ENCODE results near the gene PRR12.
A peak's percentile ranks its signal among the peaks of the same experiment; 100 is the strongest.
"Not testable (repeated sequence)": the region's sequence is repeated elsewhere in the genome, so short reads cannot be mapped to it uniquely, and the experiment has no call there.

The PRR12 gene

DNA sequence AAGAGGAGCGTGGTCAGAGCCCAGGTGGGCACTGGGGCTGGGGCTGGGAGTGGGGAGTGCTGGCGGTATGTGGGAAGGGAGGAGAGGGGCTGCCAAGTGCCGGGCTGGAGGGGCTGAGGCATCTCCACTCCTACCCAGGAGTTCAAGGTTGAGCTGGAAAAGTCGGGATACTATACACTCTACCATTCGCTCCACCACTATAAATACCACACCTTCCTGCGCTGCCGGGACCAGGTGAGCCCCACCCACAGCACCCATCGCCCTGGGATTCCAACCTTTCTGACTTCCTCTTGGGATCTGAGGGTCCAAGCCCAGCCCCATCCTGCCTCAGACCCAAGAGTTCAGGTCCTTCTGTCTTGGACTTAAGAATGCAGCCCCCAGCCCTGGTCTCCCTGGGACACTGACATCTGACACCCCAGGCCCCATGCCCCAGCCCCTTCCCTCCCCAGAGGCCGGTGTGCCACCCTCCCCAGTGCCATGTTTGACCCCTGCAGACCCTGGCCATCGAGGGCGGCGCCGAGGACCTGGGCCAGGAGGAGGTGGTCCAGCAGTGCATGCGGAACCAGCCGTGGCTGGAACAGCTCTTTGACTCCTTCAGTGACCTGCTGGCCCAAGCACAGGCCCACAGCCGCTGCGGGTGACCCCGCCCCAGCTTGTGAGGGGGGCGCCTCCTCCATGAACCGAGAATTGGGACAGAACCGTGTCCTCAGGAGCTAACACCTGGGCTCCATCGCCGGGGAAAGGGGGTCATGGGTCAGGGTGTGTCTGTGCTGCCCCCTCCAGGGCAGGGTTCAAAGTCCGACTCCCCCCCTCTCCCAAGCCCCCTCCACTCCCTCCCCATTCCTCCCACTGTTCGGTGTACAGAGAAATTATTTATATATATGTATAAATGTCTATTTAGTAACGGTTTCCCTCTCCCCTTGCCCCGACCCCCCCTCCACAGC is 34.3 kb downstream of the PRR12 start:
- DNase-seq, result no peak

DNA sequence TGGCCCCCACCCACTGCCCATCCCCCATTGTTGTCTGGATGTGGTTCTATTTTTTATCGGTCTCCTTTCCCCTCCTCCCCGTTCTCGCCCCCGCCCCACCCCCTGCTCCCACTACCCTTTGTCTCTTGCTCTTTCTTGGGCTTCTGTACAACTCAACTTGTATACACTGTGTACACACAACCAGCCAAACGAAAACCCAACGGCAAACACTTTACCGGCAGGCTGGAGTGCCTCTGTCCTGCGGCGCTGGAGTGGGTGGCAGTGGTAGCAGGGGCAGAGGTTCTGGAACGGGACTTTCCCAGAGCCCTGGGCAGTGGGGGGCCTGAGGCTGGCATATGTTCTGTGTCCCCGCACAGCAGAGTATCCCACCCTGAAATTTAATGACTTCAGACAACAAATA is 35.2 kb downstream of the PRR12 start:
- DNase-seq, result no peak

DNA sequence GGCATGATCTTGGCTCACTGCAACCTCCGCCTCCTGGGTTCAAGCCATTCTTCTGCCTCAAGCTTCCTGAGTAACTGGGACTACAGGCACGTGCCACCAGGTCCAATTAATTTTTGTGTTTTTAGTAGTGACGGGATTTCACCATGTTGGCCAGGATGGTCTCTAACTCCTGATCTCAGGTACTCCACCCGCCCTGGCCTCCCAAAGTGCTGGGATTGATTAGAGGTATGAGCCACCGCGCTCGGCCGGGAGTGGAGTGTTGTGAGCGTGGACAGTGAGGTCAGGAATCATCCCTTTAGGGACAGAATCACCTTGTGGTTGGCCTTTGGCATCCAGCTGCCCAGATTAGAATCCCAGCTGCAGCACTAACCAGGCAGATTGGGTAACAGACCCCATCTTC is 38.7 kb downstream of the PRR12 start:
- DNase-seq, result no peak

DNA sequence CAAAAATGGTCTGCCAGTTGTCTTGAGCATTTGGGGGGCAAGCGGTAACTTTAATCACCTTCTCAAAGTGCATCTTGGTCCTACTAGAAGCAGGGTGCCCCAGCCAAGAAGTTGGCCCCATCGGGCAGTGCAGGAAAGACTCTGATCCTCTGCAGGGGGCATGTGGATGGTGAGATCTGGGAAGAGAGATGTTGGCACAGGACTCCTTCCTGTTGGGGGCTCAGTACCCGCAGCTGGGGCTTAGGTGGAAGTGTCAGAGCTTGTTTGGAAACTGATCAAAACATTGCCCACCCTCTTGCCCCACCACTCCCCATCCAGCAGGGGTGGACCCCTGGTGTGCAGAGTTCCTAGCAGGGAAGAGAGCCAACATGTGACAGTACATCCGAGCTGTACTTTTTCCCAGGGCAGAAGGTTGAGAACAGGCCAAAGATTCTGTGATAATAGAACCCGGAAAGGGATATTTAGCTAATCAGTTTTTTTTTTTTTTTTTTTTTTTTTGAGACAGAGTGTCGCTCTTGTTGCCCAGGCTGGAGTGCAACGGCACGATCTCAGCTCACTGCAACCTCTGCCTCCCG is 40.1 kb downstream of the PRR12 start:
- DNase-seq, result no peak

DNA sequence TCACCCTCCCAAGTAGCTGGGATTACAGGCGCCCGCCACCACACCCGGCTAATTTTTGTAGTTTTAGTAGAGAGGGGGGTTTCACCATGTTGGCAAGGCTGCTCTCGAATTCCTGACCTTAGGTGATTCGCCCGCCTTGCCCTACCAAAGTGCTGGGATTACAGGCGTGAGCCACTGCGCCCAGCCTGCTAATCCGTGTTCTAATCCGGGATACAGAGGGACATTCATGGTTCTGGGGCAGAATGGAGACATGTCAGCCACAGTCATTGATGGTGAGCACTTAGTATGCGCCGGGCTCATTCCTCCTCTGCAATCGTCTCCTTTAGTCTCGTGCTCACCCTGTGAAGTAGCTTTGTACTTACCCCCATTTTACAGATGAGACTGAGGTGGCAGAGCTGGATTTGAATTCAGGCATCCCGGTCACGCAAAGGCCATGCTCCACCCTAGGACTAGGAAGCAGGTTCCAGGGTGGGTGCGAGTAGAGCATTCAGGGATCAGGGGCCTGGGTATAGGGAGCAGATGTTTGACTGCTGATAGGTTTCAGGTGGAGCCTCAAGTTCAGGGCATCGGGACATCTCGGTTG is 40.7 kb downstream of the PRR12 start:
- no peak for DNase-seq

DNA sequence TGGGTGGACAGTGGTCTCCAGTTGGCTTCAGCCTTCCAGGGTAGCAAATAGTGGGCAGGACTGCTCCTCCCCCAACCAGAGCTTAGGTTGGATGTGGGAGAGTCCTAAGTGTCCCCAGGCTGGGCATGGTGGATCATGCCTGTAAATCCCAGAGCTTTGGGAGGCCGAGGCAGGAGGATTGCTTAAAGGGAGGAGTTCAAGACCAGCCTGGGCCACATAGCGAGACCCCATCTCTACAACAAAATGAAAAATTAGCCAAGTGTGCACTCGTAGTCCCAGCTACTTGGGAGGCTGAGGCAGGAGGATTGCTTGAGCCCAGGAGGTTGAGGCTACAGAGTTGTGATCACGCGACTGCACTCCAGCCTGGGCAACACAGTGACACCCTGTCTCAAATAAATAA is 41.6 kb downstream of the PRR12 start:
- DNase-seq, result no peak

DNA sequence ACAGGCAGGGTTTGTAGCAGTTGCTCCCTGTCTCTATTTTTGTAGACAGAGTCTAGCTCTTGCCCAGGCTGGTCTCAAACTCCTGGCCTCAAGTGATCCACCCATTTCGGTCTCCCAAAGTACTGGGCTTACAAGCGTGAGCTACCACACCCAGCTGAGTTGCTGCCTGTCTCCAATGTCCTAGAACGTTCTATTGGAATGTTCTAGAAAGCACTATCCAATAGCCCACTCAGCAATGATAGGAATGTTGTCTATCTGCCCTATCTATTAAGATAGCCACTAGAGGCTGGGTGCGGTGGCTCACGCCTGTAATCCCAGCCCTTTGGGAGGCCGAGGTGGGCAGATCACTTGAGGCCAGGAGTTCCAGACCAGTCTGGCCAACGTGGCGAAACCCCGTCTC is 42.3 kb downstream of the PRR12 start:
- not testable (repeated sequence) for DNase-seq

DNA sequence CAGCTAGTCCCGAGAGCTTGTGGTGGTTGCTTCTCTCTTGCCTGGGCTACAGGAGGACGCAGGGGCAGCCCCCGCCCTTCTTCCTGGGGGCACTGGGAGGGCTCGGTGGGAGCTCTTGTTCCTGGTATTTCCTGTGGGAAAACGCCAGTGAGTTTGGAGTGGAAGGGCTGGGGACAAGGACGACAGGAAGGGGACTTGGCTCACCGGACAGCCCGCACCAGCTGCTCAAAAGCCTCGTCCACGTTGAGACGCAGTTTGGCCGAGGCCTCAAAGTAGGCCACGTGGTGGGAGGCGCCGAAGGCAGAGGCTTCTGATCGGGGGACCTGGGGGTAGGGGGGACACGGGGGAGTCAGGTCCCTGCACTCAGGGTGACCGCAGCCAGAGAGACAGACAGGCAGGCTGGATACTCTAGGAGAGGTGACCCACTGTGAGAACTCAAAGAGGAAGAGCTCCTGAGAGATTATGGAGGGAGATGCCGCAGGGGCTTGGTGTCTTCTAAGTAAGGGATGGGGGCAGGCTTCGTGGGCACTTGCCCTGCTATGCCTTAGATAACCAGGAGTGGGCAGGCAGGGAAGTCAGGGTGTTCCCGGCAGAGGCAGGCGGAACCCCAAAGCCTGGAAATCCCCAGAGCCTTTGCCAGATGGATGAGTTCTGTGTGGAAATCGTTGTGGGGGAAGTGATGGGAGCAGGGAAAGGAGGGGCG is 44.7 kb downstream of the PRR12 start:
- no peak for DNase-seq

DNA sequence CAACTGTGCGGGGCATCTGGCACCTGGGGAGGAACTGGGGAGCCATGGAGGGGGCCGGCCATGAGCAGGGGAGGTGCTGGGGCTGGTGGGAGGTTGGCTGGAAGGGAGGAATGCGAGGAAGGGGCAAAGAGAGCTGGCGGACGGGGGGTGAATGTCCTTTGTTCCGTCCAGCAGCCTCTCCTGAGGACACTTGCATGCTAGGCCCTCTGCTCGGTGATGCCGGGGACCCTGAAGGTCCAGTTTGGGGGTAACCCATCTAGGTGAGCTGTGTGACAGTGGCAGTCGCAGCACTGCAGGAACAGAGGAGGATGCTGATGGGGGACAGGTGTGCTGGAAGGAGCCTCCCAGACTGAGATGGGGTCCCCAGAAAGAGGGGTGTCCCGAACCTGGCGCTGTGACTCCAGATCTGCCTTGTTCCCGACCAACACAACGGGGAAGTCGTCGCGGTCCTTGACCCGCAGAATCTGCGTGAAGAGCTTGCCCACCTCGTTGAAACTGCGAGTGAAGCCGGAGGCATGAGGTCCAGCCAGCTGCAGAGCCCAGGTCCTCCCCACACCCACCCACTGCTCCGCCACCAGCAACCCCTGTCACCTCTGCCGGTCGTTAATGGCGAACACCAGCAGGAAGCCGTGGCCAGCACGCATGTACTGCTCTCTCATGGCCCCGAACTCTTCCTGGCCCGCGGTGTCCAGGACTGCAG is 45.4 kb downstream of the PRR12 start:
- DNase-seq, result no peak

DNA sequence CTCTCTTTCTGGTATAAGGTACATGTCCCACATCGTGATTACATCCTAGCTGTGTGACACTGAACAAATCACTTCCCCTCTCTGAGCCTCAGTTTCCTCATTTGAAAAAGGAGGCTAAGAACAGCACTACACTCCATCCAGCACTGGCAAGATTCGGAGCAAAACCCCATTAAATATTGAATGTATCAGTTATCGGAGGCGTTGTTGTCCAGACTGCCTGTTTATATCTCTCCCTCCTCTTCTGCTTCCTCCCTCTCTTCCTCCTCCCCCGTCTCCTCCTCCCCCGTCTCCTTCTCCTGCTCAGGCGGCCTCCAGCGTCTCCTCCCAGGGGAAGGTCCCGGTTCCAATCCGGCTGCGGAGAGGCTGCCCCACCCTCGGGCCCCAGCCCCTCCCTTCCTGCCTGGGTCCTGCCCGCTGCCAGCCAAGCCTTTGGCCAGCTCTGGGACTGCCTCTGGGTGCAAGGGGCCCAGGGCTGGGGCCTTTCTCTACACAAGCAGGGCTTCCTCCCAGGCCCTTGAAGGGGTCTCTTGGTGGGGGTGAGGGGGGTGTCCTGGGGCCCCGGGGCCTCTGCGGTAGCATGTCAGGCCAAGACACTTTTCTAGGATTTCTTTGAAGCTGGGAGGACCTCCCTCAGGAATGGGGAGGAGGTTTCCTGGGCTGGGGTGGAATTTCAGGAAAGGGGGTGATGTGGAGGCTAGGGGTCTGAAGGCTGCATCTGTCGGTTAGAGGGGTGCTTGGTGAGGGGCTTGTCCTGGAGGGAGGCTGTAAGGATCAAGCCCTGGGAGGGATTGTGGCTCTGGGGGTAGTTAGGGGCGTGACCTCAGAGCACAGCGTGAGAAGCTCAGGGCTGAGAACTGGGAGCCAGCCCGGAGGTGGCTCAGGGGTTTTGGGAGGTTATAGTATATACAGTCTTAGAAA is 47.1 kb downstream of the PRR12 start:
- DNase-seq, result no peak

DNA sequence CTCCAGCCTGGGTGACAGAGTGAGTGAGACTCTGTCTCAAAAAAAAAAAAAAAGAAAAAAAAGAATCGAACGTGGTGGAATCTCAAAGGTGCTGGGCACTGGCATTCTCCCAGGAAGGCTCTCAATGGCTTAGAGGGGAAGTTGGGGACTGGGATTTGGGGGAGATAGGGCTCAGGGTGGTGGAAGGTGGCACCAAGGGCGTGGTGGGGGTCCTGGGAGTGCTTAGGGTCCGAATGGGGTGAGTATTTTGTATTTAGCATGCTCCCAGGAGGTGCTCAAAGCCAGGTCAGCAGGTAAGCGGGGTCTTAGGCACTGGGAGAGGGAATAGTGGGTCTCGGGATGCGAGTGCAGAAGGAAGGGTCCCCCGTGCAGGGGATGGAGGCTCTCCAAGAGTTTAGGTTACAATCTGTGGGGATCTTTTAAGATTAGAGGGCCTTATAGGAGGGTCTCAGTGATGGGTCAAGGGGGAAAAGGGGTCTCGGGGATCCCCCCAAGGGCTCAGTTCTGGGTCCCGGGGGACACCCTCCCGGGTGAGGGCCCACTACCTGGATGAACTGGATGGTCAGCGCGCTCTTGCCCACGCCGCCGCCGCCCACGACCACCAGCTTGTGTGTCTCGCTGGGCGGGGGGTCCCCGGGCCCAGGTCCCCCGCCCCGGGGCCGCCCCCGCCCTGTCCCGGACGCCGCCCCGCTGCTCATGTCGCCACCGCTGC is 48.6 kb downstream of the PRR12 start:
- DNase-seq, result no peak

DNA sequence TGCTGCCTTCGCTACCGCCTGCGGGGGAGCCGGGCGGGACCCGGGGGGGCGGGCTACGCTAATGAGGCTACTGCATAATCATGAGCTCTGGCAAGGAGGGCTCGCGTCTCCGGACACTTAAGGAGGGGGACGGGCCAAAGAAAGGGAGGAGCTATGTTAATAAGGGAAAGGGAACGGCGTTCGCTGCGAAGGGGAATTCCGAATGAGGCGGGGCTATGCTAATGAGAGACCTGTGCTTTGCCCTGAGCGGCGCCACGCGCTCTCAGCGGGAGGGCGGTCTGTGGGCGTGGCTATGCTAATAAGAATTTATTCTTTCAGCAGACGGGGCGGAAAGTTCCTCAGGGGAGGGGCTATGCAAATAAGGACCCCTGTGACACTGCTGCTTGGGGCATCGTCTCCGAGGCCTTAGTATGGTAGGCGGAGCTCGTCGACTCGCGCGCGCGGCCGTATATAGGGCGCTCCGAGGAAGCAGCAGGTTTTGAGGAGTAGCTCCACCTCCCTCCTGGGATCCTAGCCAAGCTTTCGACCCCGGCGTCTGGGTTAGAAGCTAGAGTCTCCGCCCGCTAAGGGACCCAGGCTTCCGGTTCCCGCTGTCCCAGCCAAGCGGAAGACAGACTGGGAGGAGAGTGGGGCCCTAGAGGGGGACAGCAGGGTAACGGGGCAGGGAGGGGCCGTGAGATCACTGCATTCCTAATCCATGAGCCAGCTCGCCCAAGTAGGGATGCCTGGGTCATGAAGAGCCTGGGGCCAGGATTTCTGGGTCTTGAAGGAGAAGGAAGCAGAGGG is 49.3 kb downstream of the PRR12 start, which contains the start of gene RRAS:
Gene RRAS (minus strand): TSS at position 31 of the 786 bp plus-strand sequence. CDS start 45 bp downstream, outside the sequence.
- peak; percentile 99 for DNase-seq

DNA sequence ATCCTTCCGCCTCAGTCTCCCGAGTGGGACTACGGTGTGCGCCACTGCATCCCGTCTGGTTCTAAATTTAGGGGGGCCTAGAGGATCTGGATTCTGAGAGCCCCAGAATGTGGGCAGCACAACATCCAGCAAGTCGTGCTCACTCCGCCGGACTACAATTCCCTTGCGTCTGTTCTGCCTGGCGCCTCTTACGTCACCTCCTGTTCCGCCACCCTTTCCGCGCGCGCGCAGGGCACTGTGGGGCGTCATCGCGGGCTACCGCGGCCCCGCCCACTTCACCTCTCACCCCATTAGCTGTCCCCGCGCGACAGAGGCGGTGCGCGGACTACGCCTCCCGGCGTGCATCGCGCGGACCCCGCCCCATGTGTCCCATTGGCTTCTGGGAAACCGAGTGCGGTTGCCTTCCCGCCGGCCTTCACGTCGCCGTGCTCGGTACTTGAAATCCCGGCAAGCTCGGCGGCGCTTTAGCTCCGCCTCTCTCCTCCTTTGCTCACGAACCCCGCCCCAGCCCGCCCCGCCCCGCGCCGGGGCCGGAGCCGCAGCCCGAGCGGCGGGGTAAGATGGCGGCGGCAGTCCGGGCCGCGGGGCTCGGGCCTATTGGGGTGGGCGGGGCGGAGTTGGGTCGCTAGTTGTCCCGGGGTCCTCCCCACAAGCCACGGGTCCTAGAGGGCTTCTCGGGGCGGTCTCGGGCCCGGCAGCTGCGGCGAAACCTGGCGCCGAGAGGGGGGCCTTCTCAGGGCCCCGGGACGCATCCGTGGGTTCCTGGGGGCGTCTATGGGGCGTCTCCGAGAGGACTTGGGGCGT is 50.9 kb downstream of the PRR12 start, which contains the start of gene SCAF1:
Gene SCAF1 (plus strand): TSS at position 522 of the 804 bp plus-strand sequence. CDS start 2,818 bp downstream, outside the sequence.
- peak; percentile 98 for DNase-seq

DNA sequence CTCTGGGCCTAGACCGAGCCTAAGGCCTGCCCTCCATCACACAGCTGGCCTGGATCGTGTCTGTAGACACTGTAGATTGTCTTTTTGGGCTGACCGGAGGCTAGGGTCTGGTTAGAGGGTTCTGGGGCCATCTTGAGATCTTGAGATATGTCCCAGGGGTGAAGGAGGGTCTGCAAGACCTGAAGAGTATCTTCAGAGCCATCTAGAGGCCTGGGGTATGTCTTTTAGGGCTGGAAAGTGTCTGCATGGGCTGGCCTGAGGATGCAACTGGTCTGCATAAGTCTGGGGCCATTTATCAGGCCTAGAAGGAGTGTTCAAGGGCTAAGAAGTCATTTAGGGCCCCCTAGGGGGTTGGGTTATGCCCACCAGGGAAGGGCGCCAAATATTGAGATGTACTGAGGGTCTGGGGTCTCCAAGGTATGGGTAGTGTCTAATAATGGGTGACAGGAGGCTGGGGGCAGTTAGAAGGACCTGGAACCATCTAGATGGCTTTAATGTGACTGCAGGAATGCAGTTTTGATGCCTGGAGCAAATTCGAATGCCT is 51.6 kb downstream of the PRR12 start:
- no peak for DNase-seq

DNA sequence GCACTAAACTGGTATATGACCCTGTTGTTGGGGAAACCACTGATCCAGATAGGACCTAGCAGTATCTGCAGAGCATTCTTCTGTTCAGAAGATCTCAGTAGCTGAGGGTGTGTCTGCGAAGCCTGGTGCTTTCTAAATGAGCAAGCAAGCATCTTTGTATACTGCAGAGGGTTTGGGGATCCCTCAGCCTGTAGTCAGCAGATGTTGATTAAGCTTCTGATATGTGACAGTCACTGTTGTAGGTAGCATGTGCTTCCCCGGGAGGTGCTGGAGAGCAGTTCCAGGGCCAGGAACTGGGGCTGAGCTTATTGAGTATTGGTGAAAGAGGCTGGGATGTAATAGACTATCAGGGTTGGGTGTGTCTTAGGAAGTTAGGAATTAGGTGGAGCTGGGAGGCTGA is 52.5 kb downstream of the PRR12 start:
- DNase-seq, result no peak

DNA sequence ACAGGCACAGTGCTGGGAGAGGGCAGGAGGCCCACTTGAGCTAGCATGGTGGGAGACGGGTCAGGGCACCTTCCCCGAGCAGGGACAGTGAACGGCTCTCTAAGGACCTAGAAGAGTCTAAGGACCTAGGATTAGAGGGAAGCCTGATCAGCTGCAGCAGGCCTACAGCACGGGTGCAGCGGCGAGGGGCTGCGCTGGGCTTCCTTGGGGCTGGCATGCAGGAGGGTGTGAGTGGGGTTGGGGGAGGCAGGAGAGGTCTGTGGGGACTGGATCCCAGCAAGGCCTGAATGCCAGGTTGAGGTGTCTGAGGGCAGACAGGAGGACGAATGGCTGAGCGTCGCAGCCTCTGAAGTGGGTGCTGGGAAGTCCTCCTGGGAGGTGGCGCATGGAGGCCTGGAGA is 54.6 kb downstream of the PRR12 start:
- DNase-seq, result no peak

DNA sequence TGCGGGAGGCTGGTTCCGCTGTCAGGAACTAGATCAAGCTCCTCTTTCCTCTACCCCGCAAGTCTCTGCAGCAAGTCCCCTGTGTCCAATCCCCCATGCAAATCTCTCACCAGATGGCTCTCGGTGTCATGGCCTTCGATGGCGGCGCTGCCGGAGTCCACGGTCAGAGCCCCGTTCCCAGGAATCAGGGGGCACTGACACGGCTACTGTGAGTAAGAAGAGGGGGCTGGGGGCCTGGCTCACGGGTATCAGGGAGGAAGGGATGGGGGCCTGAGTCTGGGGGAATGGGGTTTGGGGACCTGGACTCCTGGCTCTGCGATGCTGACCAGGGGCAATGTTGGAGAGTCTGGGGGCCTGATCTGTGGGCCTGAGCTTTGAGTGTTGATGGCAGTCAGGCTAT is 55.0 kb downstream of the PRR12 start:
- DNase-seq, result no peak

DNA sequence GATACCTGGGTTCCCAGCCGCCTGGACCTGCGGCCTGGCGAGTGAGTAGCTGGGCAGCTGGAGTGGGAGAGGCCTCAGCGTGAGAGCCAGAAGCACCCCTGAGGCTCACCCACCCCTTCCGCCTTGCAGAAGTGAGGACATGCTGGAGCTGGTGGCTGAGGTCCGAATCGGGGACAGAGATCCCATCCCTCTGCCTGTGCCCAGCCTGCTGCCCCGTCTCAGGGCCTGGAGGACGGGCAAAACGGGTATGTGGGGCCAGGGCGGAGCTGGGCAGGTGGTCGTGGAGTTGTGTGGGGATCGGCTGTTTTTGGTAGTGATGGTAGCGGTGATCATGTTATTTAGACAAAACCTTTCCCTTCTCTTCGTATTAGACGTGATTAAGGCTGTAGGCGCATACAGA is 55.6 kb downstream of the PRR12 start:
- DNase-seq, result no peak

Data from NCI-H748 treated with DMSO at 0.1 percent for 48 hours (cell line).